SK-N-SH treated with all-trans-retinoic acid at 6 μM for 48 hours (cell line): ENCODE data around the gene FOXRED1.
A peak's percentile ranks its signal among the peaks of the same experiment; 100 is the strongest.

ENCODE experiments used
- ATAC-seq: fragments of 200-7000 bp; cut with Tn5 transposase; 3 replicates; pipeline ENCODE4 v1.9.1; 2020; ENCODE audit warnings: mild to moderate bottlenecking, moderate library complexity
- ARNTL ChIP-seq: fragments of 450-650 bp; formaldehyde crosslinking; IDR thresholded peaks from 2 replicates; pipeline ENCODE4 v1.5.0; 2020; ENCODE audit warnings: low read depth, mild to moderate bottlenecking, moderate library complexity, borderline replicate concordance
- BACH2 ChIP-seq: fragments of 250-450 bp; sonication (Bioruptor Pico); IDR thresholded peaks from 2 replicates; pipeline ENCODE4 v1.9.0; 2021; ENCODE audit warnings: mild to moderate bottlenecking, borderline replicate concordance
- CREB5 ChIP-seq: fragments of 250-450 bp; sonication (Bioruptor Pico); IDR thresholded peaks from 2 replicates; pipeline ENCODE4 v1.5.1; 2020; ENCODE audit warnings: low read depth, mild to moderate bottlenecking, moderate library complexity
- CSDC2 ChIP-seq: fragments of 250-450 bp; sonication (Bioruptor Pico); IDR thresholded peaks from 2 replicates; pipeline ENCODE4 v1.5.0; 2020; ENCODE audit warnings: mild to moderate bottlenecking, moderate library complexity
- ESRRG ChIP-seq: fragments of 250-450 bp; sonication (Bioruptor Pico); IDR thresholded peaks from 2 replicates; pipeline ENCODE4 v1.6.1; 2021; ENCODE audit warnings: mild to moderate bottlenecking
- GLIS3 ChIP-seq: fragments of 250-450 bp; sonication (Bioruptor Pico); IDR thresholded peaks from 2 replicates; pipeline ENCODE4 v1.5.0; 2020; ENCODE audit warnings: mild to moderate bottlenecking, moderate library complexity
- ISL1 ChIP-seq: fragments of 250-450 bp; sonication (Bioruptor Pico); IDR thresholded peaks from 2 replicates; pipeline ENCODE4 v2.1.2; 2022; ENCODE audit warnings: mild to moderate bottlenecking, moderate library complexity
- PATZ1 ChIP-seq: fragments of 250-450 bp; sonication (Bioruptor Pico); IDR thresholded peaks from 2 replicates; pipeline ENCODE4 v1.8.0; 2020; ENCODE audit warnings: mild to moderate bottlenecking, moderate library complexity, borderline replicate concordance
- POU6F1 ChIP-seq: fragments of 250-450 bp; sonication (Bioruptor Pico); IDR thresholded peaks from 2 replicates; pipeline ENCODE4 v1.8.0; 2021; ENCODE audit warnings: low read depth, mild to moderate bottlenecking, moderate library complexity, borderline replicate concordance
- RARB ChIP-seq: fragments of 250-450 bp; sonication (Bioruptor Pico); IDR thresholded peaks from 2 replicates; pipeline ENCODE4 v1.8.0; 2021; ENCODE audit warnings: mild to moderate bottlenecking, moderate library complexity
- SNAI2 ChIP-seq: fragments of 250-450 bp; sonication (Bioruptor Pico); IDR thresholded peaks from 2 replicates; pipeline ENCODE4 v1.5.0; 2020; ENCODE audit warnings: mild to moderate bottlenecking, moderate library complexity
- TCF4 ChIP-seq: fragments of 250-450 bp; sonication (Bioruptor Pico); IDR thresholded peaks from 2 replicates; pipeline ENCODE4 v1.8.0; 2021; ENCODE audit warnings: mild to moderate bottlenecking, moderate library complexity, borderline replicate concordance
- TSHZ2 ChIP-seq: fragments of 250-450 bp; sonication (Bioruptor Pico); IDR thresholded peaks from 2 replicates; pipeline ENCODE4 v1.5.0; 2020; ENCODE audit warnings: mild to moderate bottlenecking, moderate library complexity
- ZFP3 ChIP-seq: fragments of 250-450 bp; sonication (Bioruptor Pico); IDR thresholded peaks from 2 replicates; pipeline ENCODE4 v1.5.0; 2020; ENCODE audit warnings: mild to moderate bottlenecking, moderate library complexity
- ZNF565 ChIP-seq: fragments of 450-650 bp; formaldehyde crosslinking; conservative IDR thresholded peaks from 2 replicates; pipeline ENCODE4 v1.5.0; 2020; ENCODE audit warnings: low read depth, mild to moderate bottlenecking, moderate library complexity
- ZNF70 ChIP-seq: fragments of 450-650 bp; formaldehyde crosslinking; IDR thresholded peaks from 2 replicates; pipeline ENCODE4 v1.5.0; 2020; ENCODE audit warnings: mild to moderate bottlenecking, moderate library complexity
- ZNF8 ChIP-seq: fragments of 450-650 bp; formaldehyde crosslinking; IDR thresholded peaks from 2 replicates; pipeline ENCODE4 v1.5.0; 2020; ENCODE audit warnings: mild to moderate bottlenecking, moderate library complexity

Gene FOXRED1

GRCh38 chr11:126231725-126232459 is 37.1 kb upstream of the FOXRED1 start:
- peak; percentile 13; the same call in 1 of the 2 replicates for TF ChIP-seq ISL1
- TF ChIP-seq SNAI2 (CRISPR knock-in tag): no peak
- TF ChIP-seq, all 23 proteins: peak for 1
- no peak for ATAC-seq

- no peak for ATAC-seq
- TF ChIP-seq ARNTL (CRISPR knock-in tag): no peak
- TF ChIP-seq BACH2 (CRISPR knock-in tag): no peak
- no peak for TF ChIP-seq CREB5 (CRISPR knock-in tag)
- TF ChIP-seq TCF4 (CRISPR knock-in tag): no peak
- no peak for TF ChIP-seq SNAI2 (CRISPR knock-in tag)
- TF ChIP-seq RARB (CRISPR knock-in tag): no peak
- no peak for TF ChIP-seq ESRRG (CRISPR knock-in tag)
- TF ChIP-seq ZFP3 (CRISPR knock-in tag): no peak
- TF ChIP-seq PATZ1: no peak
- no peak for TF ChIP-seq CSDC2 (CRISPR knock-in tag)
- TF ChIP-seq ZNF8 (CRISPR knock-in tag): no peak
- TF ChIP-seq ISL1: no peak
Observed at GRCh38 chr11:126232683-126233082, 36.3 kb upstream of the FOXRED1 start.

GRCh38 chr11:126233391-126233790 is 35.6 kb upstream of the FOXRED1 start:
- TF ChIP-seq PATZ1: no peak
- no peak for TF ChIP-seq RARB (CRISPR knock-in tag)
- no peak for TF ChIP-seq ZNF70 (CRISPR knock-in tag)
- no peak for TF ChIP-seq TCF4 (CRISPR knock-in tag)
- TF ChIP-seq ZNF8 (CRISPR knock-in tag): no peak
- no peak for TF ChIP-seq POU6F1 (CRISPR knock-in tag)
- no peak for TF ChIP-seq TSHZ2 (CRISPR knock-in tag)
- TF ChIP-seq ZFP3 (CRISPR knock-in tag): no peak
- TF ChIP-seq GLIS3: no peak
- no peak for TF ChIP-seq CSDC2 (CRISPR knock-in tag)
- ATAC-seq: no peak

- ATAC-seq: no peak
- no peak for TF ChIP-seq ZNF565
Observed at GRCh38 chr11:126246636-126247035, 22.3 kb upstream of the FOXRED1 start.
